Keratinocyte (primary cell): Measurements from ENCODE around the gene ABCA7.

Source experiments
- CTCF ChIP-seq, 3 experiments: IDR thresholded peaks in 1 of 3; conservative IDR thresholded peaks in 1 of 3; optimal IDR thresholded peaks in 1 of 3; 2 replicates in 2 of 3; 3 replicates in 1 of 3; pipeline versions ENCODE3 to v1.5.1; 2011; ENCODE audit warnings: low read length in 3 of 3, mild to moderate bottlenecking in 3 of 3, moderate library complexity in 2 of 3, control low read depth in 1 of 3, inconsistent platforms in 1 of 3; ENCODE audit not compliant: insufficient read depth in 2 of 3; ENCODE audit errors: extremely low read depth in 1 of 3
- EZH2 ChIP-seq: IDR thresholded peaks from one replicate; pipeline ENCODE4 v1.6.1; 2012; ENCODE audit warnings: inconsistent platforms, mild to moderate bottlenecking, low read length, moderate library complexity

GRCh38 chr19:1051791-1052190 lies 11.9 kb downstream of the ABCA7 start:
- TF ChIP-seq CTCF (optimal IDR thresholded peaks at IDR 0.05 in 1 of 3, IDR thresholded peaks at IDR 0.05 in 1 of 3, conservative IDR thresholded peaks at IDR 0.05 in 1 of 3; ENCODE audit: extremely low read depth in 1 of 3, insufficient read depth in 2 of 3, low read length in 3 of 3) (no peak), EZH2 (no peak)
